ENCODE measurements around the gene EVX1. TPM values are rescaled to one million over a fixed set of nuclear protein-coding genes. Genes with fewer than 3 reads are reported as not detected.

EVX1 gene
- total and polyA plus RNA-seq, 2 of the 13 experiments (the other 11 are each of a cell fraction or from before 2014, with no cell fraction given), result not detected

GRCh38 chr7:27235387-27236311 lies 7.0 kb upstream of the EVX1 start (continued):
- TF ChIP-seq, protein P1, sequence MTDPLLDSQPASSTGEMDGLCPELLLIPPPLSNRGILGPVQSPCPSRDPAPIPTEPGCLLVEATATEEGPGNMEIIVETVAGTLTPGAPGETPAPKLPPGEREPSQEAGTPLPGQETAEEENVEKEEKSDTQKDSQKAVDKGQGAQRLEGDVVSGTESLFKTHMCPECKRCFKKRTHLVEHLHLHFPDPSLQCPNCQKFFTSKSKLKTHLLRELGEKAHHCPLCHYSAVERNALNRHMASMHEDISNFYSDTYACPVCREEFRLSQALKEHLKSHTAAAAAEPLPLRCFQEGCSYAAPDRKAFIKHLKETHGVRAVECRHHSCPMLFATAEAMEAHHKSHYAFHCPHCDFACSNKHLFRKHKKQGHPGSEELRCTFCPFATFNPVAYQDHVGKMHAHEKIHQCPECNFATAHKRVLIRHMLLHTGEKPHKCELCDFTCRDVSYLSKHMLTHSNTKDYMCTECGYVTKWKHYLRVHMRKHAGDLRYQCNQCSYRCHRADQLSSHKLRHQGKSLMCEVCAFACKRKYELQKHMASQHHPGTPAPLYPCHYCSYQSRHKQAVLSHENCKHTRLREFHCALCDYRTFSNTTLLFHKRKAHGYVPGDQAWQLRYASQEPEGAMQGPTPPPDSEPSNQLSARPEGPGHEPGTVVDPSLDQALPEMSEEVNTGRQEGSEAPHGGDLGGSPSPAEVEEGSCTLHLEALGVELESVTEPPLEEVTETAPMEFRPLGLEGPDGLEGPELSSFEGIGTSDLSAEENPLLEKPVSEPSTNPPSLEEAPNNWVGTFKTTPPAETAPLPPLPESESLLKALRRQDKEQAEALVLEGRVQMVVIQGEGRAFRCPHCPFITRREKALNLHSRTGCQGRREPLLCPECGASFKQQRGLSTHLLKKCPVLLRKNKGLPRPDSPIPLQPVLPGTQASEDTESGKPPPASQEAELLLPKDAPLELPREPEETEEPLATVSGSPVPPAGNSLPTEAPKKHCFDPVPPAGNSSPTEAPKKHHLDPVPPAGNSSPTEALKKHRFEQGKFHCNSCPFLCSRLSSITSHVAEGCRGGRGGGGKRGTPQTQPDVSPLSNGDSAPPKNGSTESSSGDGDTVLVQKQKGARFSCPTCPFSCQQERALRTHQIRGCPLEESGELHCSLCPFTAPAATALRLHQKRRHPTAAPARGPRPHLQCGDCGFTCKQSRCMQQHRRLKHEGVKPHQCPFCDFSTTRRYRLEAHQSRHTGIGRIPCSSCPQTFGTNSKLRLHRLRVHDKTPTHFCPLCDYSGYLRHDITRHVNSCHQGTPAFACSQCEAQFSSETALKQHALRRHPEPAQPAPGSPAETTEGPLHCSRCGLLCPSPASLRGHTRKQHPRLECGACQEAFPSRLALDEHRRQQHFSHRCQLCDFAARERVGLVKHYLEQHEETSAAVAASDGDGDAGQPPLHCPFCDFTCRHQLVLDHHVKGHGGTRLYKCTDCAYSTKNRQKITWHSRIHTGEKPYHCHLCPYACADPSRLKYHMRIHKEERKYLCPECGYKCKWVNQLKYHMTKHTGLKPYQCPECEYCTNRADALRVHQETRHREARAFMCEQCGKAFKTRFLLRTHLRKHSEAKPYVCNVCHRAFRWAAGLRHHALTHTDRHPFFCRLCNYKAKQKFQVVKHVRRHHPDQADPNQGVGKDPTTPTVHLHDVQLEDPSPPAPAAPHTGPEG (CRISPR knock-in tag; IDR thresholded peaks at IDR 0.05), result peak; percentile 87; the same call in 1 of the 2 replicates
- TF ChIP-seq, protein P2, sequence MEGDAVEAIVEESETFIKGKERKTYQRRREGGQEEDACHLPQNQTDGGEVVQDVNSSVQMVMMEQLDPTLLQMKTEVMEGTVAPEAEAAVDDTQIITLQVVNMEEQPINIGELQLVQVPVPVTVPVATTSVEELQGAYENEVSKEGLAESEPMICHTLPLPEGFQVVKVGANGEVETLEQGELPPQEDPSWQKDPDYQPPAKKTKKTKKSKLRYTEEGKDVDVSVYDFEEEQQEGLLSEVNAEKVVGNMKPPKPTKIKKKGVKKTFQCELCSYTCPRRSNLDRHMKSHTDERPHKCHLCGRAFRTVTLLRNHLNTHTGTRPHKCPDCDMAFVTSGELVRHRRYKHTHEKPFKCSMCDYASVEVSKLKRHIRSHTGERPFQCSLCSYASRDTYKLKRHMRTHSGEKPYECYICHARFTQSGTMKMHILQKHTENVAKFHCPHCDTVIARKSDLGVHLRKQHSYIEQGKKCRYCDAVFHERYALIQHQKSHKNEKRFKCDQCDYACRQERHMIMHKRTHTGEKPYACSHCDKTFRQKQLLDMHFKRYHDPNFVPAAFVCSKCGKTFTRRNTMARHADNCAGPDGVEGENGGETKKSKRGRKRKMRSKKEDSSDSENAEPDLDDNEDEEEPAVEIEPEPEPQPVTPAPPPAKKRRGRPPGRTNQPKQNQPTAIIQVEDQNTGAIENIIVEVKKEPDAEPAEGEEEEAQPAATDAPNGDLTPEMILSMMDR (CRISPR knock-in tag; IDR thresholded peaks at IDR 0.05), result peak; percentile 90
- TF ChIP-seq GABPB1 (CRISPR knock-in tag; IDR thresholded peaks at IDR 0.05), result peak; percentile 84
- TF ChIP-seq, protein P3, sequence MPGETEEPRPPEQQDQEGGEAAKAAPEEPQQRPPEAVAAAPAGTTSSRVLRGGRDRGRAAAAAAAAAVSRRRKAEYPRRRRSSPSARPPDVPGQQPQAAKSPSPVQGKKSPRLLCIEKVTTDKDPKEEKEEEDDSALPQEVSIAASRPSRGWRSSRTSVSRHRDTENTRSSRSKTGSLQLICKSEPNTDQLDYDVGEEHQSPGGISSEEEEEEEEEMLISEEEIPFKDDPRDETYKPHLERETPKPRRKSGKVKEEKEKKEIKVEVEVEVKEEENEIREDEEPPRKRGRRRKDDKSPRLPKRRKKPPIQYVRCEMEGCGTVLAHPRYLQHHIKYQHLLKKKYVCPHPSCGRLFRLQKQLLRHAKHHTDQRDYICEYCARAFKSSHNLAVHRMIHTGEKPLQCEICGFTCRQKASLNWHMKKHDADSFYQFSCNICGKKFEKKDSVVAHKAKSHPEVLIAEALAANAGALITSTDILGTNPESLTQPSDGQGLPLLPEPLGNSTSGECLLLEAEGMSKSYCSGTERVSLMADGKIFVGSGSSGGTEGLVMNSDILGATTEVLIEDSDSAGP (CRISPR knock-in tag; IDR thresholded peaks at IDR 0.05; ENCODE audit: borderline replicate concordance), result peak; percentile 69; the same call in 1 of the 2 replicates
